ENCODE results near the gene GALNT7. TPM values are rescaled to one million over a fixed set of nuclear protein-coding genes. Genes with fewer than 3 reads are reported as not detected.

The GALNT7 gene
- total and polyA plus RNA-seq, 11 donors, result 2.3 to 12.8 (median 6.0) TPM

DNA sequence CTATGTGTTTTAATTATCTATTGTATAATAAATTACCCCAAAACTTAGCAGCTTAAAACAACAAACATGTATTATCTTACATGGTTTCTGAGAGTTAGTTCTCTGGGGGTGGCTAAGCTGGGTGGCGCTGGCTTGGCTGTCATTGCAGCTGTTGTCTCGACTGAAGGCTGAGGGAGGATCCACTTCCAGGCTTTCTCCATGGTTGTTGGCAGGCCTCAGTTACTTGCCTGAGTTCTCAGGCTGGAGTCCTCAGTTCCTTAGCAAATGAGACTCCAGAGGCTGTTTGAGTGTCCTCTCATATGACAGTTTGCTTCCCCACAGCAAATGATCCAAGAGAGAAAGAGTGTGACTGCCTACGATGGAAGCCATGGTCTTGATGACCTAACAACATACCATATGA is 23.5 kb upstream of the GALNT7 start:
- no peak for DNase-seq
- H3K4me1 ChIP-seq, result no peaks in the 10 kb centered on the region
- no peak overlapping the region for H3K4me3 ChIP-seq
- ATAC-seq, result no peak
- TF ChIP-seq POLR2A (IDR thresholded peaks at IDR 0.05), result no peak
- TF ChIP-seq, protein P1, sequence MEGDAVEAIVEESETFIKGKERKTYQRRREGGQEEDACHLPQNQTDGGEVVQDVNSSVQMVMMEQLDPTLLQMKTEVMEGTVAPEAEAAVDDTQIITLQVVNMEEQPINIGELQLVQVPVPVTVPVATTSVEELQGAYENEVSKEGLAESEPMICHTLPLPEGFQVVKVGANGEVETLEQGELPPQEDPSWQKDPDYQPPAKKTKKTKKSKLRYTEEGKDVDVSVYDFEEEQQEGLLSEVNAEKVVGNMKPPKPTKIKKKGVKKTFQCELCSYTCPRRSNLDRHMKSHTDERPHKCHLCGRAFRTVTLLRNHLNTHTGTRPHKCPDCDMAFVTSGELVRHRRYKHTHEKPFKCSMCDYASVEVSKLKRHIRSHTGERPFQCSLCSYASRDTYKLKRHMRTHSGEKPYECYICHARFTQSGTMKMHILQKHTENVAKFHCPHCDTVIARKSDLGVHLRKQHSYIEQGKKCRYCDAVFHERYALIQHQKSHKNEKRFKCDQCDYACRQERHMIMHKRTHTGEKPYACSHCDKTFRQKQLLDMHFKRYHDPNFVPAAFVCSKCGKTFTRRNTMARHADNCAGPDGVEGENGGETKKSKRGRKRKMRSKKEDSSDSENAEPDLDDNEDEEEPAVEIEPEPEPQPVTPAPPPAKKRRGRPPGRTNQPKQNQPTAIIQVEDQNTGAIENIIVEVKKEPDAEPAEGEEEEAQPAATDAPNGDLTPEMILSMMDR (IDR thresholded peaks at IDR 0.05), result no peak
- intact Hi-C loops (cut with DNase I), result no loop called here
- WGBS, 4 donors, result 73 to 89% (median 81%) methylated on average over 3 of the region's 3 CpGs
- no peaks in the 10 kb centered on the region for H3K9me3 ChIP-seq
- no peaks in the 10 kb centered on the region for H3K36me3 ChIP-seq
- H3K27me3 ChIP-seq, result no peaks in the 10 kb centered on the region
- no peak overlapping the region for H3K27ac ChIP-seq

DNA sequence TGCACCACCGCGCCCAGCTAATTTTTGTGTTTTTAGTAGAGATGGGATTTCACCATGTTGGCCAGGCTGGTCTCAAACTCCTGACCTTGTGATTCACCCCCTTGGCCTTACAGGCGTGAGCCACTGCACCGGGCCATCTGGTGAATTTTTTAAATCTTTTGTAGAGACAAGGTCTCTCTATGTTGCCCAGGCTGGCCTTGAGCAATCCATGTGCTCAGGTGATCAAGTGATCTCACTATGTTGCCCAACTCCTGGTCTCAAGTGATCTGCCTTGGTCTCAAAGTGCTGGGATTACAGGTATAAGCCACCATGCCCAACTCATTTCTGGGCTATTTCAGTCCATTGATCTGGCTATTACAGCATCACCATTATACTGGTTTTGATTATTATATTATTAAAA is 22.2 kb upstream of the GALNT7 start:
- intact Hi-C loops (cut with DNase I), result no loop called here
- no peaks in the 10 kb centered on the region for H3K4me1 ChIP-seq
- no peak for DNase-seq
- 89 to 99% (median 95%) methylated on average over 4 of the region's 4 CpGs for WGBS, 4 donors
- no peak overlapping the region for H3K4me3 ChIP-seq
- no peaks in the 10 kb centered on the region for H3K9me3 ChIP-seq
- H3K36me3 ChIP-seq, result no peaks in the 10 kb centered on the region
- no peak for TF ChIP-seq POLR2A (IDR thresholded peaks at IDR 0.05)
- TF ChIP-seq, protein P1 (IDR thresholded peaks at IDR 0.05), result no peak
- no peak for ATAC-seq
- H3K27me3 ChIP-seq, result no peaks in the 10 kb centered on the region
- no peak overlapping the region for H3K27ac ChIP-seq

DNA sequence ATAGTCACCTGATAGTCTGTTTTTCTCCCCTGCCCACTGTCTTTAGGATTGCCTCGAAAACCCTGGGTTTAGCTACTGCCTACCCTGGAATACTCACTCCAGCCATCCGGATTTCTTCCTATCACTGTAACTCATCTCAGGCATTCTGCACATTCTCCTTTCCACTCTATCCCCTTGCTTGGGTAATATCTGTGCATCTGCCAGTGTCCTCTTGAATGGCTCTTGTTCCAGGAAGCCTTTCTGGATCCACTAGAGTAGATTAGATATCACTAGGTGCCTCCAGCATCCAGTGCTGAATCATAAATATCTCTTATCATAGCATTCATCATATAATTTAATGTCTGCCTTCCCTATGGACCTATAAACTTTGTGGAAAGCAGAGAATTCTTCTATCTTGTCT is 17.1 kb upstream of the GALNT7 start:
- Histone ChIP-seq H3K9me3 (no peaks in the 10 kb centered on the region), H3K36me3 (no peaks in the 10 kb centered on the region), H3K27me3 (no peaks in the 10 kb centered on the region), H3K27ac (no peak overlapping the region), H3K4me3 (no peak overlapping the region), H3K4me1 (no peaks in the 10 kb centered on the region)
- no peak for ATAC-seq
- intact Hi-C loops (cut with DNase I), result no loop called here
- TF ChIP-seq POLR2A (IDR thresholded peaks at IDR 0.05), result no peak
- TF ChIP-seq, protein P1 (IDR thresholded peaks at IDR 0.05), result no peak
- 67 to 88% (median 84%) methylated on average over 2 of the region's 2 CpGs for WGBS, 4 donors
- DNase-seq, result no peak

DNA sequence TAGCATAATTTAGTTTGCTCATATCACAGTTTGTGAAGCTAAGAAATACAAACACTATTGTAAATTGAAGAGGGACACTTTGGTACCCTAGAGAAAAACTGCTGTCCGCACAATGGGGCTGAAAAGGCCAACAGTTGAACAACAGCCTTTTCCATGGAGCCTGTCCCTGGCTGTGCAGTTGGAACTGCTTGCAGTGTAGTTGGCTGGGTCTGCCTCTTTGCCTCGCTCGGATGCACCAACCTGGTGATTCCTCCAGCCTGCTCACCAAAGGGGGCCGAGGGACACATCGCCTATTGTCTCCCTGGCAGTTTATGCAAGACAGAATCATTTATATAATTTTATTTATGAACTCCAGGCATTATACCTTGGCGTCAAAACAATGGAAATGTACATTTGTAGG is 16.5 kb upstream of the GALNT7 start:
- TF ChIP-seq, protein P1 (IDR thresholded peaks at IDR 0.05), result no peak
- TF ChIP-seq POLR2A (IDR thresholded peaks at IDR 0.05), result no peak
- WGBS, 4 donors, result 95 to 99% (median 96%) methylated on average over 6 of the region's 6 CpGs
- DNase-seq (no peak), ATAC-seq (no peak)
- no peaks in the 10 kb centered on the region for H3K36me3 ChIP-seq
- no peaks in the 10 kb centered on the region for H3K9me3 ChIP-seq
- no peaks in the 10 kb centered on the region for H3K4me1 ChIP-seq
- no peak overlapping the region for H3K4me3 ChIP-seq
- intact Hi-C loops (cut with DNase I), result no loop called here
- H3K27ac ChIP-seq, result no peak overlapping the region
- H3K27me3 ChIP-seq, result no peaks in the 10 kb centered on the region

Data from heart left ventricle (tissue), 16 donors.